Effector memory CD8-positive, alpha-beta T cell (primary cell): ENCODE measurements around the gene MYO16.
"Not testable (repeated sequence)": the region's sequence is repeated elsewhere in the genome, so short reads cannot be mapped to it uniquely, and the experiment has no call there.

Experiments
- ATAC-seq: fragments of 150-1000 bp; cut with Tn5 transposase; replicated peaks from 2 replicates; pipeline ENCODE4 v1.10.0; 2021; ENCODE audit warnings: mild to moderate bottlenecking, moderate library complexity
- DNase-seq, 3 experiments: peaks; one replicate each; pipeline ENCODE4 v3.0.0; 2021
- H3K27ac Mint-ChIP-seq, 2 donors: one replicate each; pipeline ENCODE4 v1.8.0; 2022; ENCODE audit warnings: mild to moderate bottlenecking in 2 of 2, mixed read lengths in 2 of 2, moderate library complexity in 2 of 2
- H3K27me3 Mint-ChIP-seq, 2 donors: one replicate each; pipeline ENCODE4 v1.8.0; 2022; ENCODE audit warnings: mixed read lengths in 2 of 2
- H3K36me3 Mint-ChIP-seq: one replicate; pipeline ENCODE4 v1.8.0; 2022; ENCODE audit warnings: mild to moderate bottlenecking, moderate library complexity, mixed read lengths; ENCODE audit not compliant: insufficient read depth
- H3K4me1 Mint-ChIP-seq, 2 donors: one replicate each; pipeline ENCODE4 v1.8.0; 2022; ENCODE audit warnings: low read depth in 2 of 2, mixed read lengths in 2 of 2
- H3K4me3 Mint-ChIP-seq, 2 donors: one replicate each; pipeline ENCODE4 v1.8.0; 2022; ENCODE audit warnings: mild to moderate bottlenecking in 2 of 2, mixed read lengths in 2 of 2, moderate library complexity in 2 of 2
- H3K9me3 Mint-ChIP-seq, 2 donors: one replicate each; pipeline ENCODE4 v1.8.0; 2022; ENCODE audit warnings: mixed read lengths in 2 of 2

The MYO16 gene

GRCh38 chr13:109212650-109213049 lies 583.2 kb downstream of the MYO16 start:
- Mint-ChIP-seq H3K9me3 (peaks cover 0 to 2% of the 10 kb centered on the region in 2 donors), H3K4me3 (no peak overlapping the region)
- no peak for ATAC-seq

GRCh38 chr13:109213714-109214113 lies 584.3 kb downstream of the MYO16 start:
- ATAC-seq: no peak
- DNase-seq: no peak
- H3K36me3 Mint-ChIP-seq: no peaks in the 10 kb centered on the region
- peaks cover 0 to 2% of the 10 kb centered on the region in 2 donors for H3K9me3 Mint-ChIP-seq
- no peaks in the 10 kb centered on the region for H3K4me1 Mint-ChIP-seq
- no peaks in the 10 kb centered on the region for H3K27me3 Mint-ChIP-seq
- no peak overlapping the region for H3K27ac Mint-ChIP-seq
- no peak overlapping the region for H3K4me3 Mint-ChIP-seq

More at GRCh38 chr13:109212650-109213049, 583.2 kb downstream of the MYO16 start:
- no peak for DNase-seq
- H3K27ac Mint-ChIP-seq: no peak overlapping the region
- H3K36me3 Mint-ChIP-seq: no peaks in the 10 kb centered on the region
- H3K4me1 Mint-ChIP-seq: no peaks in the 10 kb centered on the region
- H3K27me3 Mint-ChIP-seq: no peaks in the 10 kb centered on the region

GRCh38 chr13:109214393-109214792 lies 585.0 kb downstream of the MYO16 start:
- no peaks in the 10 kb centered on the region for H3K4me1 Mint-ChIP-seq
- ATAC-seq: no peak
- peaks cover 0 to 3% of the 10 kb centered on the region in 2 donors for H3K9me3 Mint-ChIP-seq
- no peaks in the 10 kb centered on the region for H3K36me3 Mint-ChIP-seq
- H3K4me3 Mint-ChIP-seq: no peak overlapping the region
- H3K27me3 Mint-ChIP-seq: no peaks in the 10 kb centered on the region
- DNase-seq: no peak
- no peak overlapping the region for H3K27ac Mint-ChIP-seq

- ATAC-seq (no peak), DNase-seq (no peak)
- Mint-ChIP-seq H3K27me3 (no peaks in the 10 kb centered on the region), H3K27ac (no peak overlapping the region), H3K36me3 (no peaks in the 10 kb centered on the region), H3K9me3 (peaks cover 0 to 3% of the 10 kb centered on the region in 2 donors), H3K4me3 (no peak overlapping the region), H3K4me1 (no peaks in the 10 kb centered on the region)
Measured at GRCh38 chr13:109215377-109215776, 586.0 kb downstream of the MYO16 start.

- H3K27me3 Mint-ChIP-seq, H3K27ac Mint-ChIP-seq, DNase-seq, H3K36me3 Mint-ChIP-seq, H3K4me1 Mint-ChIP-seq, ATAC-seq, H3K9me3 Mint-ChIP-seq, H3K4me3 Mint-ChIP-seq: not testable (repeated sequence)
Measured at GRCh38 chr13:109217510-109217909, 588.1 kb downstream of the MYO16 start.

- Mint-ChIP-seq H3K27me3 (no peaks in the 10 kb centered on the region), H3K4me1 (no peaks in the 10 kb centered on the region), H3K36me3 (no peaks in the 10 kb centered on the region), H3K27ac (no peak overlapping the region), H3K4me3 (no peak overlapping the region), H3K9me3 (peaks cover 0 to 4% of the 10 kb centered on the region in 2 donors)
- DNase-seq: no peak
- no peak for ATAC-seq
Measured at GRCh38 chr13:109220631-109221030, 591.2 kb downstream of the MYO16 start.

- no peaks in the 10 kb centered on the region for H3K36me3 Mint-ChIP-seq
- H3K27me3 Mint-ChIP-seq: no peaks in the 10 kb centered on the region
- no peak overlapping the region for H3K27ac Mint-ChIP-seq
- DNase-seq: no peak
- H3K9me3 Mint-ChIP-seq: peaks cover 0 to 4% of the 10 kb centered on the region in 2 donors
- no peak for ATAC-seq
- no peak overlapping the region for H3K4me3 Mint-ChIP-seq
- H3K4me1 Mint-ChIP-seq: no peaks in the 10 kb centered on the region
Measured at GRCh38 chr13:109224033-109224432, 594.6 kb downstream of the MYO16 start.

- no peak overlapping the region for H3K27ac Mint-ChIP-seq
- H3K4me1 Mint-ChIP-seq: no peaks in the 10 kb centered on the region
- H3K4me3 Mint-ChIP-seq: no peak overlapping the region
- H3K36me3 Mint-ChIP-seq: no peaks in the 10 kb centered on the region
- H3K27me3 Mint-ChIP-seq: no peaks in the 10 kb centered on the region
- no peak for ATAC-seq
- peaks cover 8 to 15% of the 10 kb centered on the region in 2 donors for H3K9me3 Mint-ChIP-seq
- DNase-seq: no peak
Measured at GRCh38 chr13:109226631-109227030, 597.2 kb downstream of the MYO16 start.

- ATAC-seq: no peak
- Mint-ChIP-seq H3K4me1 (no peaks in the 10 kb centered on the region), H3K9me3 (peaks cover 8 to 15% of the 10 kb centered on the region in 2 donors), H3K27me3 (no peaks in the 10 kb centered on the region), H3K27ac (no peak overlapping the region), H3K36me3 (no peaks in the 10 kb centered on the region), H3K4me3 (no peak overlapping the region)
- DNase-seq: no peak
Measured at GRCh38 chr13:109227344-109227940, 598.0 kb downstream of the MYO16 start.

- Mint-ChIP-seq H3K4me1 (no peaks in the 10 kb centered on the region), H3K36me3 (no peaks in the 10 kb centered on the region), H3K9me3 (peaks cover 8 to 15% of the 10 kb centered on the region in 2 donors), H3K27me3 (no peaks in the 10 kb centered on the region), H3K4me3 (no peak overlapping the region), H3K27ac (no peak overlapping the region)
- ATAC-seq: no peak
- no peak for DNase-seq
Measured at GRCh38 chr13:109228211-109228610, 598.8 kb downstream of the MYO16 start.

- no peak for ATAC-seq
- H3K36me3 Mint-ChIP-seq: no peaks in the 10 kb centered on the region
- peaks cover 5 to 15% of the 10 kb centered on the region in 2 donors for H3K9me3 Mint-ChIP-seq
- no peak overlapping the region for H3K4me3 Mint-ChIP-seq
- H3K27me3 Mint-ChIP-seq: no peaks in the 10 kb centered on the region
- no peak overlapping the region for H3K27ac Mint-ChIP-seq
- H3K4me1 Mint-ChIP-seq: no peaks in the 10 kb centered on the region
- DNase-seq: no peak
Measured at GRCh38 chr13:109231888-109232287, 602.5 kb downstream of the MYO16 start.

GRCh38 chr13:109233293-109233692 lies 603.9 kb downstream of the MYO16 start:
- no peak for DNase-seq
- Mint-ChIP-seq H3K27ac (no peak overlapping the region), H3K4me3 (no peak overlapping the region), H3K4me1 (no peaks in the 10 kb centered on the region), H3K36me3 (no peaks in the 10 kb centered on the region), H3K27me3 (no peaks in the 10 kb centered on the region), H3K9me3 (peaks cover 5 to 15% of the 10 kb centered on the region in 2 donors)
- no peak for ATAC-seq

- Mint-ChIP-seq H3K4me1 (no peaks in the 10 kb centered on the region), H3K9me3 (peaks cover 0 to 1% of the 10 kb centered on the region in 2 donors), H3K27ac (no peak overlapping the region), H3K4me3 (no peak overlapping the region), H3K36me3 (no peaks in the 10 kb centered on the region), H3K27me3 (no peaks in the 10 kb centered on the region)
- DNase-seq (no peak), ATAC-seq (no peak)
Measured at GRCh38 chr13:109235901-109236300, 606.5 kb downstream of the MYO16 start.

- DNase-seq (no peak), ATAC-seq (no peak)
- Mint-ChIP-seq H3K4me1 (no peaks in the 10 kb centered on the region), H3K4me3 (no peak overlapping the region), H3K36me3 (no peaks in the 10 kb centered on the region), H3K27me3 (no peaks in the 10 kb centered on the region), H3K27ac (no peak overlapping the region), H3K9me3 (peaks cover 0 to 4% of the 10 kb centered on the region in 2 donors)
Measured at GRCh38 chr13:109241160-109241559, 611.7 kb downstream of the MYO16 start.
